SIG-M5 (cell line): Measurements from ENCODE around the gene PACSIN3.
"Not testable (repeated sequence)": the region's sequence is repeated elsewhere in the genome, so short reads cannot be mapped to it uniquely, and the experiment has no call there.

Source experiments
- DNase-seq: peaks from one replicate; lab custom pipeline; 2025; lab: John Stamatoyannopoulos, UW

The PACSIN3 gene

DNA sequence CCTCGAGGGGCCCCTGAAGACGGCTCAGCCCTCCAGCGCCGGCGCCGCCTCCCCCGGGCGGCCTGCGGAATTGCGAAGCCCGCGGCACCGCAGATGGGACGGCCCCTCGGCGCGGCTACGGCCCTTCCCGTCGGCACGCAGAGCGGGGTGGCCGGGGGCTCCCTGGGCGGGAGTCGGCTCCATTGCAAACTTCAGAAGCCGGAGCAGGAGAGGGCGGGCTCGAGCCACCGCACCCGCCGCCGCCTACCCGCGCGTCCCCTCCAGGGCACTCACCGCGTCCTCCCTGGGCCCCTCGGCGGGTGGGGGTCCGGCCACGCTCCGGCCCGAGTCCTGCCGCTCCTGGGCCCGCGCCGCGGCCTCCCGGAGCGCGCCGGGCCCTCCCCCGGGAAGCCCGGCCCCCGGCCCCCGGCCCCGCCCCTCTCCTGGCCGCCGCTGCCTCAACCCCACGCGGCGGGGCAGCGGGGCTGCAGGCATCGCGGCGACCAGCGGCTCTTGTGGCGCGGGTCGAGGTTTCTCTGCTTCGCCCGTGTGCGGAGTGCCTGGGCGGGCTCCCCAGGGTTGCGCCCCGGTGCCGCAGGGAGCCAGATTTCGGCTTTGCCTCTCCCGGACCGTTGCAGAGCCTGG is at the start of gene PACSIN3:
Gene PACSIN3, minus strand, starts transcription at position 359 of the 624 bp plus-strand sequence. CDS start 3,707 bp downstream, outside the sequence.
- DNase-seq, result no peak

DNA sequence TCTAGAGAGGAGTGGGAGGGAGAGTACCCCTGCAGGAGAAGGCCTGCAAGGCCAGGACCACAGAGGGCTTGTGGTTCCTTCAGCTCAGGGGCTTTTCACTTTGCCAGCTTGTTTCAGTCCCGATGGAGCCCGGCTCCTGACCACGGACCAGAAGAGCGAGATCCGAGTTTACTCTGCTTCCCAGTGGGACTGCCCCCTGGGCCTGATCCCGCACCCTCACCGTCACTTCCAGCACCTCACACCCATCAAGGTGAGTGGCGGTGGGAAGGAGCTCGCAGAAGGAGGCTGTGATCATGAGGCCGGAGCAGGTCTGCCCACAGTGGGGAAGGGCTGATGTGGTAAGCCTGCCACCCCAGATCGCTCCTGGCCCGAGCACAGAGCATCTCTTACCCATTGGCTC is 48.9 kb upstream of the PACSIN3 start:
- DNase-seq, result no peak

- DNase-seq, result no peak
These were observed 48.5 kb upstream of the PACSIN3 start for GRCh38 chr11:47234669-47235100.

GRCh38 chr11:47233989-47234668 is 47.9 kb upstream of the PACSIN3 start:
- DNase-seq, result no peak

DNA sequence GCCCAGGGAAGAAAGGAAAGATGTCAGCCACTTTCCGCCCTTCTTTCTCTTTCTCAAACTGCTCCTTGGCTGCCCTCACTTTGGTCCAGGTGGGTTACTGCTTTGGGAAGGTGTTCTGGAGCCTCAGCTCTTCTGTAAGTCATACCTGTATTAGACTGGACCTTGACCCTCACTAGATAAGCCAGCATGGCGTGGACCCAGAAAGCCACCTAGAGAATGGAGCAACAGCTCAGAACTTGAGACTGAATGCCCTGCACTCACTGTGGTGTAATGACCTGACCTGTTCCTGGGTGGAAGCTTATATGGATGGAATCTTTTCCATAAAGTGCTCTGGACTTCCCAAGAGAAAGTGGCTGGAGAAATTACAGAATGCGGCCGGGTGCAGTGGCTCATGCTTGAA is 46.8 kb upstream of the PACSIN3 start:
- no peak for DNase-seq

- no peak for DNase-seq
These were observed 42.9 kb upstream of the PACSIN3 start for GRCh38 chr11:47229161-47229560.

GRCh38 chr11:47225552-47226400 is 39.5 kb upstream of the PACSIN3 start:
- no peak for DNase-seq

- no peak for DNase-seq
These were observed 36.5 kb upstream of the PACSIN3 start for GRCh38 chr11:47222696-47223095.

- DNase-seq, result no peak
These were observed 34.2 kb upstream of the PACSIN3 start for GRCh38 chr11:47220401-47220821.

DNA sequence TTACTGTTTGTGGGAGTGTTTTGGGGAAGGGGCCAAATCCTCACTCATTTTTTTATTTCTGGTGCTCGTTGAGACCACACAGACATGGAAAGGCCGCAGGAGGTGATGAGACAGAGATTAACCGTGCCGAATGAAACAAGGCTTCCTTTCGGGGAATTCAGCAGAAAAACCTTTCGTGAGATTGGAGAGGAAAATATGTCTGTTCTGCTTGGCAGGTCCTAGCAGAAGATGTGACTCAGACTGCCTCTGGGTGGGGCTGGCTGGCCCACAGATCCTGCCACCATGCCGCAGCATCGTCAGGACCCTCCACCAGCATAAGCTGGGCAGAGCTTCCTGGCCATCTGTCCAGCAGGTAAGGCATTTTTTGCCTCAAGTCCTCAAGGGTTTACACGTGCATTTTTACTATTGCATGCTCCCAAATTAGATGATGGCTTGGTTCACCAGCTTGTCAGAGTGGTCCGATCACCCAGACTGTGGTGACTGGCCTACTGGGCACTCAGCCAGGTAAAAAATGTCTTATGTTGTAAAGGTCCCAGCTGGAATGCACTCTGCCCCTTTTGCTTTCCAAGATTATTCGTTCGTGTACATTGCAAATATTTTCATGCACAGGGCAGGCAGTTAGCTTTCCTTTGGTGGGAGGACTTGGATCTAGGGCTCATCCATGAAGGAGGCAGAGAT is 30.0 kb upstream of the PACSIN3 start:
- no peak for DNase-seq

- no peak for DNase-seq
These were observed 29.2 kb upstream of the PACSIN3 start for GRCh38 chr11:47215366-47215910.

DNA sequence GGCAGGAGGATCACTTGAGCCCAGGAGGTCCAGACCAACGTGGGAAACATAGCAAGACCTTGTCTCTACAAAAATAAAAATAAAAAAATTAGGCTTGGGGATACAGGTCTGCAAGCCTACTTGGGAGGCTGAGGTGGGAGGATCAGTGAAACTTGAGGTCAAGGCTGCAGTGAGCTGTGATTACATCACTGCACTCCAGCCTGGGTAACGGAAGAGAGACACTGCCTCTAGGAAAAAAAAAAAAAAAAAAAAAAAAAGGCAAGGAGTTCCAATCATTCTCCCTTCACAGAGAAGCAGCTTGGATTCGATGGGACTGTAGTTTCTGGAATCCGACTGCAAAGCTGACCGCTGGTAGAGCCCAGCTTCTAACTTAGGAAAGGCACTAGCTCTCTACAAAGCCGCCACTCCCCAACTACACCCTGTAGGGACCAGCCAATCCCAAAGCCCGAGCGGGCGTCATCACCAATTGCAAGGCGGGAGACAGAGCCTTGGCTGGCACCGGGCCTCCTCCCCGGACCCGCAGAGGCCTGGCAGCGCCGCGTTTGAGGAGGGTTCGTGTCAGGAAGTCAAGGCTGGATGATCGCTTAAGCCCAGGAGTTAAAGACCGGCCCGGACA is 27.8 kb upstream of the PACSIN3 start:
- peak; percentile 29 for DNase-seq

DNA sequence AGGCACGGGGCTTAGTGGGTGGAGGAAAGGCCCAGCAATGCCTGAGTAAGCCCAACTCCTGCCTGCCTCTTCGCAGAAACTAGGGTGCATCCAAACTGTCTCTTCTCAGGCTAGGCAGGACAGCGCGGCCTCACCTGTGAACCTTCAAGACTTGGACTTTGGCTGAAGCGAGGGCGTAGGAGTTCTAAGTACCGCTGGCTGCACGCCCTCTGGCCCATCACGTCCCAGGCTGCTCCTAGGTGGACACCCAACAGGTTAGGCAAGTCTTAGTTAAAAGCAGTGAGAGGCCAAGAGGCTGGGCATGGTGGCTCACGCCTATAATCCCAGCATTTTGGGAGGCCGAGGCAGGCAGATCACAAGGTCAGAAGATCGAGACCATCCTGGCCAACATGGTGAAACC is 26.7 kb upstream of the PACSIN3 start:
- no peak for DNase-seq

DNA sequence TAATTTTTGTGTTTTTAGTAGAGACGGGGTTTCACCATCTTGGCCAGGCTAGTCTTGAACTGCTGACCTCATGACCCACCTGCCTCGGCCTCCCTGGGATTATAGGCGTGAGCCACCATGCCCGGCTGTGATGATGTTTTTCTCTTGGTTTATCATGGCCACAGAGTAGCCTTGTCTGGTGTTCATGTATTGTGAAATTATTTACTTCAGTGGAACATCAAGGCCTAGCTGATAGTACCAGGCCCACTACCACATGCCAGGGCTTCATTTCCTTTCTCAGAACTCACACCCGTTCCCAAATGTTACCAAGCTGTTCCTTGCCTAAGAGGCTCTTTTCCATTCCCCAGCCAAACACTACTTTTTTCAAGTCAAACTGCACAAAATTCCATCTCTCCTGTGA is 22.4 kb upstream of the PACSIN3 start:
- no peak for DNase-seq

DNA sequence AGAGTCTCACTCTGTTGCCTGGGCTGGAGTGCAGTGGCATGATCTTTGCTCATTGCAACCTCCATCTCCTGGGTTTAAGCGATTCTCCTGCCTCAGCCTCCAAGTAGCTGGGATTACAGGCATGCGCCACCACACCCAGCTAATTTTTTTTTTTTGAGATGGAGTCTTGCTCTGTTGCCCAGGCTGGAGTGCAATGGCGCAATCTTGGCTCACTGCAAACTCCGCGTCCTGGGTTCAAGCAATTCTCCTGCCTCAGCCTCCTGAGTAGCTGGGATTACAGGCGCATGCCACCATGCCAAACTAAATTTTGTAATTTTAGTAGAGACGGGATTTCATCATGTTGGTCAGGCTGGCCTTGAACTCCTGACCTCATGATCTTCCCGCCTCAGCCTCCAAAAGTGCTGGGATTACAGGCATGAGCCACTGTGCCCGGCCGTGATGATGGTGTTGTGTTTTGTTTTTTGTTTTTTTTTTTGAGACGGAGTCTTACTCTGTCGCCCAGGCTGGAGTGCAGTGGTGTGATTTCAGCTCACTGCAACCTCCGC is 21.8 kb upstream of the PACSIN3 start:
- DNase-seq, result not testable (repeated sequence)

- DNase-seq, result no peak
These were observed 21.2 kb upstream of the PACSIN3 start for GRCh38 chr11:47207459-47207858.

- DNase-seq, result not testable (repeated sequence)
These were observed 20.3 kb upstream of the PACSIN3 start for GRCh38 chr11:47206577-47206976.

- DNase-seq, result no peak
These were observed 18.4 kb upstream of the PACSIN3 start for GRCh38 chr11:47204637-47204989.

DNA sequence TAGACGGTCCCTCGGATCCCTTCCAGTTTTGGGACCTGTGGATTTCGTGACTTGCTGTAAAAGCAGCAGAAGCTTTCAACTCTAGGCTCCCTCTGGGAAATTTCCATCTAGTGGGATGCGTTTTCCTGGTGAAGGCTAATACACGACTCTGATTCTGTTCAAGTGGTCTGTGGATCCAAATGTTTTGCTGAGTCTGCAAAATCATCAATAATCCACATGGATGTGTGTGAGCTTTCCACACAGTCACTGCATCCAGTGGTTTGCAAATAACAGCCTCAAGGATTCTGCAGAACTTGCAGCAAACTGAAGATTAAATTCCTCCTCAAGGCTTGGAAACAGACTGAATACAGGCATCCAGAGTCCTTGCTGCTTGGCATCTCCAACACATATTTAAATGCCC is 16.3 kb upstream of the PACSIN3 start:
- DNase-seq, result no peak

DNA sequence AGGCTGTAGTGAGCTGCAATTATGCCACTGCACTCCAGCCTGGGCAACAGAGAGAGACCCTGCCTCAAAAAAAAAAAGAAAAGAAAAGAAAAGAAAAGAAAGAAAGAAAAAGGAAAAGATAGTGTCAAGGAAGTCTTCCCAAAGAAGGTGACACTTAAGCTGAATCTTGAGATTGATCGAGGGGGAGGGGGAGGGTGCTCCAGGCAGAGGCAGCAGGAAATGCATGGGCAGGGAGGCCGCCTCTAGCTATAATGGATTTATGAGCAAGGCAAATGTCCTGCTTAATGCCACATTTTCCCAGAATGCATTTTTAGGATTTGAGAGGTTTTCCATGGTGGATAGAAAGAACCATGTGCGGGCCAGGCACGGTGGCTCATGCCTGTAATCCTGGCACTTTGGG is 14.8 kb upstream of the PACSIN3 start:
- no peak for DNase-seq

DNA sequence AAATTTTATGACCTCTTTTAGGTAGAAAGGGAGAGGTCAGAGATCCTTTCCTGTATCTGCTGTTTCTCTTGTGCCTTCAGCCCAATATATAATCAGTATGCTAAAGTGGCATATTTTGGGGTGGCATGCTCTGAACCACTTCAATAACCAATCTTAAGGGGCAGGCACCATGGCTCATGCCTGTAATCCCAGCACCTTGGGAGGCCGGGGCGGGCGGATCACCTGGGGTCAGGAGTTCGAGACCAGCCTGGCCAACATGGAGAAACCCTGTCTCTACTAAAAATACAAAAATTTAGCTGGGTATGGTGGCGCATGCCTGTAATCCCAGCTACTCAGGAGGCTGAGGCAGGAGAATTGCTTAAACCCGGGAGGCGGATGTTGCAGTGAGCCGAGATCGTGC is 11.9 kb upstream of the PACSIN3 start:
- not testable (repeated sequence) for DNase-seq
